Adrenal gland (tissue), 5 donors: ENCODE measurements around the gene NUP133.

Experiments used
- CTCF ChIP-seq, 6 experiments: fragments of 450-650 bp in 4 of 6; fragments of 200-600 bp in 2 of 6; sonication (generic) in 1 of 6; IDR thresholded peaks; 1 replicate in 5 of 6; 2 replicates in 1 of 6; pipeline versions ENCODE4 v1.5.1 to v1.8.0; 2016 to 2021; ENCODE audit warnings: antibody characterized with exemption in 6 of 6, mild to moderate bottlenecking in 2 of 6, moderate library complexity in 1 of 6
- POLR2A ChIP-seq, 2 donors: fragments of 450-650 bp; IDR thresholded peaks; one replicate each; pipeline ENCODE4 v1.6.1; 2017; ENCODE audit warnings: antibody characterized with exemption in 2 of 2, mild to moderate bottlenecking in 2 of 2, moderate library complexity in 1 of 2
- donor health status: DM: no; HTN: no; CAD: no.

GRCh38 chr1:229434641-229435051, 73.5 kb downstream of the NUP133 start:
- TF ChIP-seq POLR2A (IDR thresholded peaks at IDR 0.05) (no peak), CTCF (IDR thresholded peaks at IDR 0.05) (no peak)
